ENCODE data around the gene SNAP29.
"Not testable (repeated sequence)": the region's sequence is repeated elsewhere in the genome, so short reads cannot be mapped to it uniquely, and the experiment has no call there.

Gene SNAP29

GRCh38 chr22:20823264-20823663 lies 35.5 kb upstream of the SNAP29 start:
- H3K27ac ChIP-seq (replicated peaks), result no peak overlapping the region
- H3K27me3 ChIP-seq (ENCODE audit: insufficient read depth, poor library complexity, severe bottlenecking), result no peaks in the 10 kb centered on the region
- DNase-seq (ENCODE audit: low read depth in 1 of 2, low spot score in 1 of 2), result no peak
- no peak overlapping the region for H3K4me3 ChIP-seq (replicated peaks; ENCODE audit: insufficient read depth, low read length)
- TF ChIP-seq, protein P1, sequence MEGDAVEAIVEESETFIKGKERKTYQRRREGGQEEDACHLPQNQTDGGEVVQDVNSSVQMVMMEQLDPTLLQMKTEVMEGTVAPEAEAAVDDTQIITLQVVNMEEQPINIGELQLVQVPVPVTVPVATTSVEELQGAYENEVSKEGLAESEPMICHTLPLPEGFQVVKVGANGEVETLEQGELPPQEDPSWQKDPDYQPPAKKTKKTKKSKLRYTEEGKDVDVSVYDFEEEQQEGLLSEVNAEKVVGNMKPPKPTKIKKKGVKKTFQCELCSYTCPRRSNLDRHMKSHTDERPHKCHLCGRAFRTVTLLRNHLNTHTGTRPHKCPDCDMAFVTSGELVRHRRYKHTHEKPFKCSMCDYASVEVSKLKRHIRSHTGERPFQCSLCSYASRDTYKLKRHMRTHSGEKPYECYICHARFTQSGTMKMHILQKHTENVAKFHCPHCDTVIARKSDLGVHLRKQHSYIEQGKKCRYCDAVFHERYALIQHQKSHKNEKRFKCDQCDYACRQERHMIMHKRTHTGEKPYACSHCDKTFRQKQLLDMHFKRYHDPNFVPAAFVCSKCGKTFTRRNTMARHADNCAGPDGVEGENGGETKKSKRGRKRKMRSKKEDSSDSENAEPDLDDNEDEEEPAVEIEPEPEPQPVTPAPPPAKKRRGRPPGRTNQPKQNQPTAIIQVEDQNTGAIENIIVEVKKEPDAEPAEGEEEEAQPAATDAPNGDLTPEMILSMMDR (IDR thresholded peaks at IDR 0.05; ENCODE audit: insufficient read depth, low read length), result no peak
- TF ChIP-seq POLR2AphosphoS5 (IDR thresholded peaks at IDR 0.05; ENCODE audit: low read depth) (no peak), GABPA (IDR thresholded peaks at IDR 0.05; ENCODE audit: low read depth) (no peak), SPI1 (IDR thresholded peaks at IDR 0.05; ENCODE audit: borderline replicate concordance, low read depth) (no peak), REST (IDR thresholded peaks at IDR 0.05; ENCODE audit: insufficient replicate concordance, low read depth) (no peak)

- not testable (repeated sequence) for H3K27ac ChIP-seq (replicated peaks); H3K4me3 ChIP-seq (replicated peaks; ENCODE audit: insufficient read depth, low read length); DNase-seq (ENCODE audit: low read depth in 1 of 2, low spot score in 1 of 2); H3K27me3 ChIP-seq (ENCODE audit: insufficient read depth, poor library complexity, severe bottlenecking)
Measured at GRCh38 chr22:20825216-20825615, 33.6 kb upstream of the SNAP29 start.

DNA sequence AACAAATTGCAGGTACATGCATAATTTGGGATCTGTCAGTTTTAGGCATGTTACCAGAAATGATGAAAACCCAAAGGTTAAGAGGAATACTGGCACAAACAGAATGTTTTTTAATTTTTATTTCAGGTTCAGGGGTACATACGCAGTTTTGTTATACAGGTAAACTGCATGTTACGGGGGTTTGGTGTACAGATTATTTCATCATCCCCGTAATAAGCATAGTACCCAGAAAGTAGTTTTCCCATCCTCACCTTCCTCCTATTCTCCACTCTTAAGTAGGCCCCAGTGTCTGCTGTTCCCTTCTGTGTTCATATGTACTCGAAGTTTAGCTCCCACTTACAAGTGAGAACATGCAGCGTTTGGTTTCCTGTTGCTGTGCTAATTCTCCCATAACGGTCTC lies 33.2 kb upstream of the SNAP29 start:
- no peak for DNase-seq (ENCODE audit: low read depth in 1 of 2, low spot score in 1 of 2)
- Histone ChIP-seq H3K27me3 (ENCODE audit: insufficient read depth, poor library complexity, severe bottlenecking) (no peaks in the 10 kb centered on the region), H3K27ac (replicated peaks) (no peak overlapping the region), H3K4me3 (replicated peaks; ENCODE audit: insufficient read depth, low read length) (no peak overlapping the region)
- TF ChIP-seq POLR2AphosphoS5 (IDR thresholded peaks at IDR 0.05; ENCODE audit: low read depth) (no peak), SPI1 (IDR thresholded peaks at IDR 0.05; ENCODE audit: borderline replicate concordance, low read depth) (no peak), REST (IDR thresholded peaks at IDR 0.05; ENCODE audit: insufficient replicate concordance, low read depth) (no peak), GABPA (IDR thresholded peaks at IDR 0.05; ENCODE audit: low read depth) (no peak)
- TF ChIP-seq, protein P1 (IDR thresholded peaks at IDR 0.05; ENCODE audit: insufficient read depth, low read length), result no peak

- H3K27me3 ChIP-seq (ENCODE audit: insufficient read depth, poor library complexity, severe bottlenecking); DNase-seq (ENCODE audit: low read depth in 1 of 2, low spot score in 1 of 2); H3K4me3 ChIP-seq (replicated peaks; ENCODE audit: insufficient read depth, low read length); H3K27ac ChIP-seq (replicated peaks): not testable (repeated sequence)
Measured at GRCh38 chr22:20826373-20827152, 32.2 kb upstream of the SNAP29 start.

All from HL-60 (cell line).